Stimulated activated naive CD8-positive, alpha-beta T cell treated with anti-CD3 and anti-CD28 coated beads, Interleukin-15, amount 100 ng/mL, for 72 hours (primary cell): Measurements from ENCODE around the gene COL23A1.

Experiments
- ATAC-seq: fragments of 150-1000 bp; cut with Tn5 transposase; 2 replicates; pipeline ENCODE4 v1.10.0; 2021; ENCODE audit warnings: mild to moderate bottlenecking, moderate library complexity
- DNase-seq, 2 donors: peaks; one replicate each; pipeline ENCODE4 v3.0.0; 2021 to 2022
- H3K27ac Mint-ChIP-seq, 2 donors: one replicate each; pipeline ENCODE4 v1.8.0; 2022; ENCODE audit warnings: mild to moderate bottlenecking in 2 of 2, mixed read lengths in 2 of 2, moderate library complexity in 2 of 2
- H3K27me3 Mint-ChIP-seq: one replicate; pipeline ENCODE4 v1.8.0; 2022; ENCODE audit warnings: mixed read lengths
- H3K4me1 Mint-ChIP-seq: one replicate; pipeline ENCODE4 v1.8.0; 2022; ENCODE audit warnings: mild to moderate bottlenecking, mixed read lengths
- H3K4me3 Mint-ChIP-seq, 2 donors: one replicate each; pipeline ENCODE4 v1.8.0; 2022; ENCODE audit warnings: mild to moderate bottlenecking in 2 of 2, mixed read lengths in 2 of 2, moderate library complexity in 1 of 2
- H3K9me3 Mint-ChIP-seq, 2 donors: one replicate each; pipeline ENCODE4 v1.8.0; 2022; ENCODE audit warnings: mixed read lengths in 2 of 2

The COL23A1 gene

DNA sequence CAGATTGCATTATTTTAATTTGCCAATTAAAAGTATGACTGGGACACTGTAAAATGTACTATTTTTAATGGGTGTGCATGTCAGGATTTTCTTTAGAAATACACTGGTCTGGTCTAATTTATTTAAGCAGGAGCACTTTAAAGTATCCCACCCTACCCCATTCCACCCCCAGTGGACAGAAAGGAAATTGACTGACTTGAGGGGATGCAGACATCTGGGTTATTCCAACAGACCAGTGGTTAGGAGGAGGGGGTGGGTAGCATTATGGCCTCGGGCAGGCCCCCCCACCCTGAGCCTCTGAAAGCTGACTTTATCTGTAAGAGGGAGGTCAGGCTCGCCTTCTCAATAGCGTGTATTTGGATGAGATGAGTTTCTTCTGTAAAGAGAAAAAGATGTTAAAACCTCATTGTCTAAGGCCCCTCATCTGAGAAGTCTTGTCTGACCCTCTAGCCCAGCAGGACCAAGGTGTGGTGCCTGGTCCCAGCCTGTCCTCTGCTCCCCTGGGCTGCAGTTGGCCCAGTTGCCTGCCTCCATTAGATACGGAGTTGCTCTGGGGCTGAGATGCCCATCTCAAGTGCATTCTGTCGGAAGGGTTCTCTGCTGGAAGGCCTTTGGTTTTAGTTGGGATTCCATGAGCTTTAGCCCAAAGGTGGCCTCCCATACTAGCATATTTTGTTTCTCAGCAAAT is 381.5 kb downstream of the COL23A1 start:
- no peaks in the 10 kb centered on the region for H3K9me3 Mint-ChIP-seq
- peak overlapping the region in 1 of 2 donors; percentile 95 for H3K27ac Mint-ChIP-seq
- DNase-seq = no peak
- H3K4me1 Mint-ChIP-seq = peaks cover 84% of the 10 kb centered on the region
- no peaks in the 10 kb centered on the region for H3K27me3 Mint-ChIP-seq
- ATAC-seq = no peak
- no peak overlapping the region for H3K4me3 Mint-ChIP-seq

GRCh38 chr5:178207917-178208280 is 382.3 kb downstream of the COL23A1 start:
- Mint-ChIP-seq H3K27me3 (no peaks in the 10 kb centered on the region), H3K9me3 (no peaks in the 10 kb centered on the region), H3K4me3 (peak overlapping the region; percentile 27 to 49), H3K27ac (peak overlapping the region in 1 of 2 donors; percentile 85), H3K4me1 (peaks cover 78% of the 10 kb centered on the region)
- no peak for DNase-seq
- no peak for ATAC-seq

DNA sequence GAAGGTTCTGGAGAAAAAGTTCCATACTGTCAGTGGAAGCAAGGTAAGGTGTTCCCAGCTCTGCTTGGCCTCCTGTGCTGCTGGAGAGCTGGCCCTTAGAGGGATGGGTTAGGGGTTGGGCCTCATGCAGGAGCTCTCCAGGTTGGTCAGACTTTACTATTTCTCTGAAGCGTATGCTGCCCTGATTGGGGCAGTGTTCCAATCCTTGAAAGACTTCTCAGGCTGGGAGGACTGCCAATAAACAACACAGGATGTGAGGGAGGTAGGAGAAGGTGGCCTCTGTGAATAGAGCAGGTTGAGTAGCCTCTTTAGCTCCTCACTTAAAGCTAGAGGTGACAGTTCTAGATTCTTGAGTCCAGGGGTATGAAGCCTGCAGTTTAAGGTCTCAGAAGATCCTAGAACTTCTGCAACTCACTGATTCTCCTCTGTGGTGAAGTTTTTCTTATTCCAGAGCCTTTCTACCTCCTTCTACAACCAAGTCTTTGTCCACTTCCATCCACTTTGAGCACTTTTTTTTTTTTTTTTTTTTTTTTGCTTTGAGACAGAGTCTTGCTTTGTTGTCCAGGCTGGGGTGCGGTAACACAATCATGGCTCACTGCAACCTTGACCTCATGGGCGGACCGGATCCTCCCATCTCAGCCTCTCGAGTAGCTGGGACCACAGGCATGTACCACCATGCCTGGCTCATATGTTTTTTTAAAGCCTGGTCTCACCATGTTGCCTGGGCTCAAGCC is 382.8 kb downstream of the COL23A1 start:
- peaks cover 78% of the 10 kb centered on the region for H3K4me1 Mint-ChIP-seq
- no peaks in the 10 kb centered on the region for H3K27me3 Mint-ChIP-seq
- ATAC-seq (no peak), DNase-seq (no peak)
- peak overlapping the region; percentile 81 to 99 for H3K4me3 Mint-ChIP-seq
- no peaks in the 10 kb centered on the region for H3K9me3 Mint-ChIP-seq
- H3K27ac Mint-ChIP-seq = peak overlapping the region; percentile 72 to 96

GRCh38 chr5:178206166-178207101 is 383.8 kb downstream of the COL23A1 start:
- Mint-ChIP-seq H3K4me1 (peaks cover 76% of the 10 kb centered on the region), H3K27me3 (no peaks in the 10 kb centered on the region), H3K27ac (peak overlapping the region; percentile 40 to 96), H3K4me3 (peak overlapping the region; percentile 81 to 99), H3K9me3 (no peaks in the 10 kb centered on the region)
- DNase-seq (no peak), ATAC-seq (no peak)

- H3K27me3 Mint-ChIP-seq = no peaks in the 10 kb centered on the region
- DNase-seq (no peak), ATAC-seq (no peak)
- no peaks in the 10 kb centered on the region for H3K9me3 Mint-ChIP-seq
- H3K4me1 Mint-ChIP-seq = peaks cover 70% of the 10 kb centered on the region
- H3K4me3 Mint-ChIP-seq = peak overlapping the region; percentile 81 to 99
- peak overlapping the region; percentile 40 to 96 for H3K27ac Mint-ChIP-seq
These were observed 384.5 kb downstream of the COL23A1 start for GRCh38 chr5:178205749-178206047.

DNA sequence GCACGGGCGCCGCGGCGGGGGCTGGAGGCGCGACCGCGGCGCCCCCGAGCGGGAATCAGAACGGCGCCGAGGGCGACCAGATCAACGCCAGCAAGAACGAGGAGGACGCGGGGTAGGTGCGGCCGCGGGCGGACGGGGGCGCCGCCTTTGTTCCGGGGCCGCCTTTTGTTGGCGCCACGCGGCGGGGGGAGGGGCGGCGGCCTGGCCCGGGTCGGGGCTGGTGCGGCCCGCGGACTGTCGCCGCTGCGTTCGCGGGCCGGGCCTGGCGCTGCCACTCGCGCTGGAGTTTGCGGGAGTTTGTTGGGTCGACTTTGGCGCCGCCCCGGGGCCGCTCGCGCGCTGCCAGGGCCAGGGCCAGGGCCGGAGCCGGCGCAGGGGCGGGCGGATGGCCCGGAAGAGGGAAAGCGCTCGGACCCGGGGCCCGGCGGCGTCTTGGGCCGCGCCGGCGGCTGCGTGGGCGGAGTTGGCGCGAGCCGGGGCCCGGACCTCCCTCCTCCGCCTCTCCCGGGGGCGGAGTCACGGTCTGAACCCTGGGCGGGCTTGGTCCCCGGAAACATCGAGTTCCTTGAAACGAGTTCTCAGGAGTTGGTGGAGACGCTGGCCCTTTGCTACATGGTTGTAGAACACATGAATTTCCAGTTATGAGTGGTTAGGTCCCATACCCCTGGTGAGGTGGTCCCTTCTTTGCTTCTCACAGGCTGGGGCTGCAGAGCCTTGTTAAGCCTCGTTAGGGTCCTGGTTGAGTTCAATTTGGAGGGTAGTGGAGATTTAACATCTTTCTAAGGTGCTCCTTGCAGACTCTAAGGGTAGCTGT is 385.1 kb downstream of the COL23A1 start:
- Mint-ChIP-seq H3K4me3 (peak overlapping the region; percentile 96 to 99), H3K27ac (peak overlapping the region; percentile 40 to 96), H3K27me3 (no peaks in the 10 kb centered on the region), H3K9me3 (no peaks in the 10 kb centered on the region), H3K4me1 (peaks cover 66% of the 10 kb centered on the region)
- ATAC-seq (peak; percentile 65), DNase-seq (peak; percentile 75 to 84)

- peak; percentile 96 to 98 for DNase-seq
- ATAC-seq = peak; percentile 91
- peaks cover 58% of the 10 kb centered on the region for H3K4me1 Mint-ChIP-seq
- H3K27me3 Mint-ChIP-seq = no peaks in the 10 kb centered on the region
- peak within 1 kb of the TSS; percentile 96 to 99 for H3K4me3 Mint-ChIP-seq
- H3K9me3 Mint-ChIP-seq = no peaks in the 10 kb centered on the region
- H3K27ac Mint-ChIP-seq = peak within 1 kb of the TSS; percentile 100
These were observed 385.8 kb downstream of the COL23A1 start, which contains the start of gene HNRNPAB for GRCh38 chr5:178204182-178204934. Gene HNRNPAB (plus strand): TSS chr5:178204533. CDS start chr5:178204838, 305 bp downstream.

DNA sequence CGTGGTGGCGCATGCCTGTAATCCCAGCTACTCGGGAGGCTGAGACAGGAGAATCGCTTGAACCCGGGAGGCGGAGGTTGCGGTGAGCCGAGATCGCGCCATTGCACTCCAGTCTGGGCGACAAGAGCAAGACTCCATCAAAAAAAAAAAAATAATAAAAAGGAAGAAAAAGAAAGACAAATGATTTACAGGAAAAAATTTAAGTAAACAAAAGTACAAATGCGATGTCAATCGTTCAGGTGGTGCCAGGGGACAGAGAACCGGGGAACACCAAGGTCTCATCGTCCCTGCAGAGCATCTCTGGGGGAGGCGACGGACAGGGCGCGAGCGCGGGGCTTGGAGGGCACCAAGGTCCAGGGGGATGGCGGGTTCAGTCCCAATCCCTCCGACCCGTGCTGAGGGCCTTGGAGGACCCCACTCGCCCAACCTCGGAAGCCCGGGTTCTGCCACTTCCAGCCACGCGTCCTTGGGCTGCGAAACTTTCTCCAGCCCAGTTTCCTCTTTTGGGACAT is 386.5 kb downstream of the COL23A1 start:
- ATAC-seq = peak; percentile 26
- H3K4me3 Mint-ChIP-seq = peak overlapping the region; percentile 96 to 99
- H3K27ac Mint-ChIP-seq = peak overlapping the region; percentile 100

GRCh38 chr5:178202541-178202940 is 387.7 kb downstream of the COL23A1 start:
- Mint-ChIP-seq H3K4me1 (peaks cover 40% of the 10 kb centered on the region), H3K27me3 (no peaks in the 10 kb centered on the region), H3K9me3 (no peaks in the 10 kb centered on the region), H3K27ac (no peak overlapping the region), H3K4me3 (peak overlapping the region; percentile 62 to 69)
- DNase-seq (no peak), ATAC-seq (no peak)

More for the DNA sequence above, 386.5 kb downstream of the COL23A1 start:
- no peaks in the 10 kb centered on the region for H3K27me3 Mint-ChIP-seq
- no peak for DNase-seq
- no peaks in the 10 kb centered on the region for H3K9me3 Mint-ChIP-seq
- peaks cover 52% of the 10 kb centered on the region for H3K4me1 Mint-ChIP-seq

- Mint-ChIP-seq H3K27me3 (no peaks in the 10 kb centered on the region), H3K27ac (no peak overlapping the region), H3K9me3 (no peaks in the 10 kb centered on the region), H3K4me3 (peak overlapping the region in 1 of 2 donors; percentile 18), H3K4me1 (peaks cover 34% of the 10 kb centered on the region)
- ATAC-seq (no peak), DNase-seq (no peak)
These were observed 388.3 kb downstream of the COL23A1 start for GRCh38 chr5:178201927-178202235.

- H3K9me3 Mint-ChIP-seq = no peaks in the 10 kb centered on the region
- H3K4me3 Mint-ChIP-seq = no peak overlapping the region
- DNase-seq (no peak), ATAC-seq (no peak)
- H3K4me1 Mint-ChIP-seq = peaks cover 29% of the 10 kb centered on the region
- H3K27ac Mint-ChIP-seq = no peak overlapping the region
- H3K27me3 Mint-ChIP-seq = no peaks in the 10 kb centered on the region
These were observed 388.8 kb downstream of the COL23A1 start for GRCh38 chr5:178201221-178201926.

GRCh38 chr5:178199581-178200434 is 390.4 kb downstream of the COL23A1 start:
- H3K27me3 Mint-ChIP-seq = peaks cover 5% of the 10 kb centered on the region
- DNase-seq = no peak

GRCh38 chr5:178198706-178199105 is 391.5 kb downstream of the COL23A1 start:
- Mint-ChIP-seq H3K27me3 (peaks cover 16% of the 10 kb centered on the region), H3K9me3 (no peaks in the 10 kb centered on the region), H3K4me3 (no peak overlapping the region), H3K4me1 (peaks cover 22% of the 10 kb centered on the region), H3K27ac (peak overlapping the region in 1 of 2 donors; percentile 67)
- ATAC-seq (no peak), DNase-seq (no peak)

More at GRCh38 chr5:178199581-178200434, 390.4 kb downstream of the COL23A1 start:
- H3K4me1 Mint-ChIP-seq = peaks cover 20% of the 10 kb centered on the region
- no peak overlapping the region for H3K27ac Mint-ChIP-seq
- no peaks in the 10 kb centered on the region for H3K9me3 Mint-ChIP-seq
- ATAC-seq = no peak
- H3K4me3 Mint-ChIP-seq = no peak overlapping the region
